Keratinocyte (primary cell): ENCODE data around the gene AZIN2.

Source experiments
- CTCF ChIP-seq, 3 experiments: IDR thresholded peaks in 1 of 3; conservative IDR thresholded peaks in 1 of 3; optimal IDR thresholded peaks in 1 of 3; 2 replicates in 2 of 3; 3 replicates in 1 of 3; pipeline versions ENCODE3 to v1.5.1; 2011; ENCODE audit warnings: low read length in 3 of 3, mild to moderate bottlenecking in 3 of 3, moderate library complexity in 2 of 3, control low read depth in 1 of 3, inconsistent platforms in 1 of 3; ENCODE audit not compliant: insufficient read depth in 2 of 3; ENCODE audit errors: extremely low read depth in 1 of 3
- EZH2 ChIP-seq: IDR thresholded peaks from one replicate; pipeline ENCODE4 v1.6.1; 2012; ENCODE audit warnings: inconsistent platforms, mild to moderate bottlenecking, low read length, moderate library complexity

GRCh38 chr1:33149453-33150190 lies 68.7 kb downstream of the AZIN2 start:
- TF ChIP-seq CTCF (optimal IDR thresholded peaks at IDR 0.05 in 1 of 3, IDR thresholded peaks at IDR 0.05 in 1 of 3, conservative IDR thresholded peaks at IDR 0.05 in 1 of 3; ENCODE audit: extremely low read depth in 1 of 3, insufficient read depth in 2 of 3, low read length in 3 of 3) (no peak), EZH2 (no peak)
